ENCODE results near the gene TMEM52.

GRCh38 chr1:1903224-1903623 is 15.9 kb downstream of the TMEM52 start:
- TF ChIP-seq SP1 (IDR thresholded peaks at IDR 0.05) (no peak), SP1 (CRISPR knock-in tag; IDR thresholded peaks at IDR 0.05) (no peak), YY1 (IDR thresholded peaks at IDR 0.05; ENCODE audit: insufficient read depth, insufficient replicate concordance, low read depth, low read length) (no peak)
